H9 (cell line): Measurements from ENCODE around the gene SLC25A36. TPM values are rescaled to one million over a fixed set of nuclear protein-coding genes. Genes with fewer than 3 reads are reported as not detected.

ENCODE experiments used
- DNase-seq: peaks from one replicate; pipeline ENCODE4 v3.0.0-alpha.2; 2017
- H2AFZ ChIP-seq: one replicate; pipeline ENCODE4 v1.6.1; 2013; ENCODE audit warnings: mild to moderate bottlenecking, low read length, control low read depth, moderate library complexity
- H2AK5ac ChIP-seq: 2 replicates; pipeline ENCODE4 v1.6.1; 2013; ENCODE audit warnings: low read length, control low read depth, mixed read lengths; ENCODE audit not compliant: insufficient read length
- H2BK120ac ChIP-seq: one replicate; pipeline ENCODE4 v1.6.1; 2013; ENCODE audit warnings: low read depth, mild to moderate bottlenecking, low read length, control low read depth, inconsistent platforms; ENCODE audit not compliant: poor library complexity, severe bottlenecking
- H2BK12ac ChIP-seq: 2 replicates; pipeline ENCODE4 v1.6.1; 2013; ENCODE audit warnings: low read length, control low read depth, mixed read lengths, low read depth; ENCODE audit not compliant: insufficient read length
- H2BK15ac ChIP-seq: 2 replicates; pipeline ENCODE4 v1.6.1; 2013; ENCODE audit warnings: low read depth, low read length, control low read depth
- H2BK20ac ChIP-seq: one replicate; pipeline ENCODE4 v1.6.1; 2013; ENCODE audit warnings: low read depth, mild to moderate bottlenecking, low read length, control low read depth, inconsistent platforms; ENCODE audit not compliant: poor library complexity, severe bottlenecking
- H2BK5ac ChIP-seq: 2 replicates; pipeline ENCODE4 v1.6.1; 2013; ENCODE audit warnings: low read length, control low read depth, mixed read lengths; ENCODE audit not compliant: insufficient read length
- H3K14ac ChIP-seq: 2 replicates; pipeline ENCODE4 v1.6.1; 2013; ENCODE audit warnings: low read length, control low read depth; ENCODE audit not compliant: insufficient read depth
- H3K18ac ChIP-seq: 2 replicates; pipeline ENCODE4 v1.6.1; 2013; ENCODE audit warnings: low read depth, mild to moderate bottlenecking, mixed read lengths, low read length, control low read depth; ENCODE audit not compliant: insufficient read length
- H3K23ac ChIP-seq: 2 replicates; pipeline ENCODE4 v1.6.1; 2013; ENCODE audit warnings: low read length, control low read depth, mixed read lengths, low read depth; ENCODE audit not compliant: insufficient read length
- H3K23me2 ChIP-seq: 2 replicates; pipeline ENCODE4 v1.6.1; 2013; ENCODE audit warnings: low read depth, mild to moderate bottlenecking, mixed read lengths, low read length, control low read depth; ENCODE audit not compliant: insufficient read length, poor library complexity, severe bottlenecking
- H3K27ac ChIP-seq: 2 replicates; pipeline ENCODE4 v1.5.1; 2013; ENCODE audit warnings: low read length, control low read depth, mixed read lengths, low read depth; ENCODE audit not compliant: insufficient read length
- H3K27me3 ChIP-seq: 2 replicates; pipeline ENCODE4 v1.6.1; 2013; ENCODE audit warnings: low read length, control low read depth, inconsistent platforms; ENCODE audit not compliant: insufficient read depth
- H3K4ac ChIP-seq: 2 replicates; pipeline ENCODE4 v1.6.1; 2013; ENCODE audit warnings: low read depth, mild to moderate bottlenecking, control low read depth, inconsistent platforms, low read length, moderate library complexity
- H3K4me1 ChIP-seq: 2 replicates; pipeline ENCODE4 v1.6.1; 2013; ENCODE audit warnings: low read length, control low read depth, inconsistent platforms; ENCODE audit not compliant: insufficient read depth
- H3K4me2 ChIP-seq: 2 replicates; pipeline ENCODE4 v1.6.1; 2013; ENCODE audit warnings: low read length, control low read depth, mixed read lengths; ENCODE audit not compliant: insufficient read length, insufficient read depth
- H3K56ac ChIP-seq: 2 replicates; pipeline ENCODE4 v1.6.1; 2013; ENCODE audit warnings: low read depth, mild to moderate bottlenecking, mixed read lengths, low read length, control low read depth; ENCODE audit not compliant: insufficient read length
- H3K79me1 ChIP-seq: 2 replicates; pipeline ENCODE4 v1.6.1; 2013; ENCODE audit warnings: low read depth, mild to moderate bottlenecking, moderate library complexity, low read length, control low read depth, inconsistent platforms; ENCODE audit not compliant: insufficient read depth, poor library complexity, severe bottlenecking
- H3K79me2 ChIP-seq: 2 replicates; pipeline ENCODE4 v1.6.1; 2013; ENCODE audit warnings: low read length, control low read depth, inconsistent platforms; ENCODE audit not compliant: insufficient read depth
- H3K9ac ChIP-seq: 2 replicates; pipeline ENCODE4 v1.6.1; 2013; ENCODE audit warnings: low read length, control low read depth, mixed read lengths; ENCODE audit not compliant: insufficient read length; ENCODE audit errors: extremely low read depth
- H3K9me3 ChIP-seq: one replicate; pipeline ENCODE4 v1.6.1; 2013; ENCODE audit warnings: low read depth, low read length, inconsistent platforms; ENCODE audit not compliant: control insufficient read depth
- H3T11ph ChIP-seq: one replicate; pipeline ENCODE4 v1.6.1; 2013; ENCODE audit warnings: mild to moderate bottlenecking, low read length, control low read depth, inconsistent platforms
- H4K20me1 ChIP-seq: one replicate; pipeline ENCODE4 v1.6.1; 2013; ENCODE audit not compliant: control insufficient read depth, insufficient read length, insufficient read depth
- H4K5ac ChIP-seq: 2 replicates; pipeline ENCODE4 v1.6.1; 2013; ENCODE audit warnings: low read depth, mild to moderate bottlenecking, mixed read lengths, low read length, control low read depth; ENCODE audit not compliant: insufficient read length
- H4K8ac ChIP-seq: replicated peaks from 2 replicates; pipeline ENCODE4 v1.6.1; 2013; ENCODE audit warnings: low read length, control low read depth, mixed read lengths, low read depth; ENCODE audit not compliant: insufficient read length
- H4K91ac ChIP-seq: 2 replicates; pipeline ENCODE4 v1.6.1; 2013; ENCODE audit warnings: low read depth, mild to moderate bottlenecking, moderate library complexity, mixed read lengths, low read length, control low read depth; ENCODE audit not compliant: insufficient read length
- H3K27ac Mint-ChIP-seq, 3 experiments: 2 replicates in 2 of 3; 3 replicates in 1 of 3; pipeline ENCODE4 v1.8.0; 2020 to 2021; ENCODE audit warnings: mixed read lengths in 3 of 3, mild to moderate bottlenecking in 1 of 3, moderate library complexity in 1 of 3
- H3K27me3 Mint-ChIP-seq: 2 replicates; pipeline ENCODE4 v1.8.0; 2021; ENCODE audit warnings: low read depth, mild to moderate bottlenecking, moderate library complexity, mixed read lengths
- H3K36me3 Mint-ChIP-seq, 3 experiments: 2 replicates in 2 of 3; 3 replicates in 1 of 3; pipeline ENCODE4 v1.8.0; 2020 to 2021; ENCODE audit warnings: low read depth in 3 of 3, mixed read lengths in 3 of 3; ENCODE audit not compliant: insufficient read depth in 1 of 3
- H3K4me1 Mint-ChIP-seq, 2 experiments: 2 replicates each; pipeline ENCODE4 v1.8.0; 2020; ENCODE audit warnings: mixed read lengths in 2 of 2
- H3K4me3 Mint-ChIP-seq, 2 experiments: 2 replicates in 1 of 2; 3 replicates in 1 of 2; pipeline ENCODE4 v1.8.0; 2020 to 2021; ENCODE audit warnings: mild to moderate bottlenecking in 2 of 2, mixed read lengths in 2 of 2, moderate library complexity in 1 of 2
- H3K9me3 Mint-ChIP-seq, 2 experiments: 2 replicates in 1 of 2; 3 replicates in 1 of 2; pipeline ENCODE4 v1.8.0; 2020; ENCODE audit warnings: mild to moderate bottlenecking in 2 of 2, mixed read lengths in 2 of 2, moderate library complexity in 1 of 2
- whole genome bisulfite sequencing: extraction: QIAGEN DNeasy Blood & Tissue Kit; methylation state at CpG from one replicate; pipeline ENCODE4 v1.1.7; 2013; ENCODE audit warnings: missing lambda C conversion rate, low lambda C conversion rate, mixed read lengths; ENCODE audit not compliant: insufficient read length; ENCODE audit errors: extremely low coverage; 5-methylcytosine and 5-hydroxymethylcytosine counted together
- total RNA-seq: library from RNA; stranded (reverse); gene quantifications from 2 replicates; pipeline ENCODE4 v1.2.1, GENCODE V29; 2021
- TF ChIP-seq, protein P1 (sequence below): fragments of 200-600 bp; sonication (generic); conservative IDR thresholded peaks from 3 replicates; pipeline ENCODE4 v1.8.0; 2021; ENCODE audit warnings: antibody characterized with exemption, mild to moderate bottlenecking

Gene SLC25A36
- total RNA-seq, 1 experiment from 2014 or later = 70.0 TPM

DNA sequence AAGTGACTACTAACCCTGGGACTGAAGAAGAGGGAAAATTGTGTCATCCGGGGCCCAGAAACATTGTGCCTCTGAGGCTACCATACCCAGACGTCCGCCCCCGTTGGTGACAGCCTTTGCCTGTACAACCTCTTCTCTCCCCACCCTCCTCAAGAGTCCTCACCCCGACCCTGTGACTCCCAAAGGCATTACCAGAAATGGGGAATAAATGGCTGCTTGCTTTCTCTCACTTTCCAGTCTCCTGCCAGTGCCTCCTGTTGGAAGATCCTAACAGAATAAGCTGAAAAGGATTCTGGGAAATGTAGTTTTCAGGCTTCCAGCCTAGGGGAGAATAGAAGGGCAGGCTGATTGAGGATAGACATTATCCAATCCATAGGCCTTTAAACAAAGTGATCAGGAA lies 30.8 kb upstream of the SLC25A36 start:
- Histone ChIP-seq H4K5ac (no peak overlapping the region), H2AK5ac (no peak overlapping the region), H2AFZ (peak overlapping the region; percentile 93), H3K4me2 (peak overlapping the region; percentile 52), H2BK20ac (no peak overlapping the region), H3K4me1 (no peaks in the 10 kb centered on the region), H3K14ac (0 out of 2 replicates have a peak overlapping the region, but pooled peaks have one; percentile 63), H4K20me1 (no peaks in the 10 kb centered on the region), H3K18ac (no peak overlapping the region), H4K91ac (no peak overlapping the region), H3K79me1 (no peaks in the 10 kb centered on the region), H3K23ac (no peak overlapping the region), H3K27me3 (no peaks in the 10 kb centered on the region), H3T11ph (no peak overlapping the region), H2BK5ac (no peak overlapping the region), H2BK12ac (no peak overlapping the region), H2BK120ac (no peak overlapping the region), H3K9ac (no peak overlapping the region), H3K79me2 (no peaks in the 10 kb centered on the region), H3K56ac (no peak overlapping the region), H3K27ac (no peak overlapping the region), H3K23me2 (peaks cover 3% of the 10 kb centered on the region), H2BK15ac (no peak overlapping the region), H4K8ac (no peak overlapping the region), H3K9me3 (no peaks in the 10 kb centered on the region), H3K4ac (no peak overlapping the region)
- Mint-ChIP-seq H3K27ac (peak overlapping the region in 1 of 3 experiments; percentile 58; a peak in 1 of 7 replicates), H3K4me3 (peak overlapping the region; percentile 45 to 61), H3K27me3 (peaks cover 4% of the 10 kb centered on the region), H3K4me1 (peaks cover 0 to 2% of the 10 kb centered on the region in 2 experiments; a peak in 2 of 4 replicates), H3K9me3 (no peaks in the 10 kb centered on the region), H3K36me3 (no peaks in the 10 kb centered on the region)
- no CpG with 5 or more reads among the region's 5 CpGs for WGBS
- peak; percentile 53 for DNase-seq
- TF ChIP-seq, protein P1, sequence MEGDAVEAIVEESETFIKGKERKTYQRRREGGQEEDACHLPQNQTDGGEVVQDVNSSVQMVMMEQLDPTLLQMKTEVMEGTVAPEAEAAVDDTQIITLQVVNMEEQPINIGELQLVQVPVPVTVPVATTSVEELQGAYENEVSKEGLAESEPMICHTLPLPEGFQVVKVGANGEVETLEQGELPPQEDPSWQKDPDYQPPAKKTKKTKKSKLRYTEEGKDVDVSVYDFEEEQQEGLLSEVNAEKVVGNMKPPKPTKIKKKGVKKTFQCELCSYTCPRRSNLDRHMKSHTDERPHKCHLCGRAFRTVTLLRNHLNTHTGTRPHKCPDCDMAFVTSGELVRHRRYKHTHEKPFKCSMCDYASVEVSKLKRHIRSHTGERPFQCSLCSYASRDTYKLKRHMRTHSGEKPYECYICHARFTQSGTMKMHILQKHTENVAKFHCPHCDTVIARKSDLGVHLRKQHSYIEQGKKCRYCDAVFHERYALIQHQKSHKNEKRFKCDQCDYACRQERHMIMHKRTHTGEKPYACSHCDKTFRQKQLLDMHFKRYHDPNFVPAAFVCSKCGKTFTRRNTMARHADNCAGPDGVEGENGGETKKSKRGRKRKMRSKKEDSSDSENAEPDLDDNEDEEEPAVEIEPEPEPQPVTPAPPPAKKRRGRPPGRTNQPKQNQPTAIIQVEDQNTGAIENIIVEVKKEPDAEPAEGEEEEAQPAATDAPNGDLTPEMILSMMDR = peak; percentile 45; the same call in 2 of the 3 replicates
